Activated naive CD8-positive, alpha-beta T cell treated with anti-CD3 and anti-CD28 coated beads, Interleukin-2, amount 50 U/mL, for 16 hours (primary cell): ENCODE data around the gene PTGER4.
"Not testable (repeated sequence)": the region's sequence is repeated elsewhere in the genome, so short reads cannot be mapped to it uniquely, and the experiment has no call there.

Experiments used
- DNase-seq: peaks from one replicate; pipeline ENCODE4 v3.0.0-alpha.2; 2020; ENCODE audit warnings: low read depth, low spot score

The PTGER4 gene

GRCh38 chr5:40679913-40680681 is at the start of gene PTGER4:
Gene PTGER4, plus strand, starts transcription at chr5:40679915. Its CDS starts 1,079 bp downstream, at chr5:40680994.
- DNase-seq: no peak

- no peak for DNase-seq
Measured at GRCh38 chr5:40630126-40630525, 49.6 kb upstream of the PTGER4 start.

DNA sequence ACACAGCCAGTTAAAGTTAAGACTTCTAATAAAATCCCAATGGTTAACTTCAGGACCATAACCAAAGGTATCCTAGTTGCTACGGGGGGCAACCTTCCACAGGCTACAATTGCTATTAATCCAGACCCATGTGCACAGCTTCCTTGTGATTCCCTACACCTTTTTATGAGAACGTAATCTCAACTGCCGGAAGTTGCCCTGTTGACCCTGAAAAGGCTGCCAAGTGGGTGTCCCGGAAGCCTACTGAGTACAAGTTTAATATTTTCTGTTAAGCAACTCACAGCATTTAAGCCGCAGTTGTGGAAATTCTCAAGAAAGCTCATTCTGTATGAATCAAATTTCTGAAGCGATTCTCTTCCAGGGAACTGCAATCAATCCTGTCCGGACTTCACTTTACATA is 48.5 kb upstream of the PTGER4 start:
- DNase-seq: no peak

- DNase-seq: no peak
Measured at GRCh38 chr5:40634154-40634553, 45.6 kb upstream of the PTGER4 start.

GRCh38 chr5:40634593-40634992 is 45.1 kb upstream of the PTGER4 start:
- no peak for DNase-seq

DNA sequence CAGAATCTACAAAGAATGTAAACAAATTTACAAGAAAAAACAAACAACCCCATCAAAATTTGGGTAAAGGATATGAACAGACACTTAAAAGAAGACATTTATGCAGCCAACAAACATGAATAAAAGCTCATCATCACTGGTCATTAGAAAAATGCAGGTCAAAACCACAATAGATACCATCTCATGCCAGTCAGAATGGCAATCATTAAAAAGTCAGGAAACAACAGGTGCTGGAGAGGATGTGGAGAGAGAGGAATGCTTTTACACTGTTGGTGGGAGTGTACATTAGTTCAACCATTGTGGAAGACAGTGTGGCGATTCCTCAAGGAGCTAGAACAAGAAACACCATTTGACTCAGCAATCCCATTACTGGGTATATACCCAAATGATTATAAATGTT is 40.2 kb upstream of the PTGER4 start:
- DNase-seq: not testable (repeated sequence)

DNA sequence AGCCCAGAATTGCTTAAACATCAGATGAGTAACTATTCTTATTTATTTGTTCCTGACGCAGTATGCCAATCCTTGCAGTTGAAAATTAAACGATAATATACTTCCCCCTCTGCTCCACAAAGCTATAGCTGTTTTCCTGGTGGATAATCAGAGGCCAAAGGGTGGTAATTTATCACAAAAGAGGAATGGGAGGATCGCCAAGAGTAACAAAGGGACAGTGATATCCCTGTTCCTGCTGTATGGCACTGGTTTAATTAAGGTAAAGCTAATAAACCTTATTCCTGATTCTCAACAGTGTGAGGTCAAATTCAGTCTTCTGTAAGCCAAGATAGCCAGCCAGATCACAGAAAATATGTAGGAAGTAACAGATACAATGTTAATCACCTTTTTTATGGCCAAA is 33.4 kb upstream of the PTGER4 start:
- DNase-seq: no peak

- no peak for DNase-seq
Measured at GRCh38 chr5:40648150-40648549, 31.6 kb upstream of the PTGER4 start.

- DNase-seq: no peak
Measured at GRCh38 chr5:40649463-40650030, 30.2 kb upstream of the PTGER4 start.

- no peak for DNase-seq
Measured at GRCh38 chr5:40651201-40651600, 28.5 kb upstream of the PTGER4 start.

DNA sequence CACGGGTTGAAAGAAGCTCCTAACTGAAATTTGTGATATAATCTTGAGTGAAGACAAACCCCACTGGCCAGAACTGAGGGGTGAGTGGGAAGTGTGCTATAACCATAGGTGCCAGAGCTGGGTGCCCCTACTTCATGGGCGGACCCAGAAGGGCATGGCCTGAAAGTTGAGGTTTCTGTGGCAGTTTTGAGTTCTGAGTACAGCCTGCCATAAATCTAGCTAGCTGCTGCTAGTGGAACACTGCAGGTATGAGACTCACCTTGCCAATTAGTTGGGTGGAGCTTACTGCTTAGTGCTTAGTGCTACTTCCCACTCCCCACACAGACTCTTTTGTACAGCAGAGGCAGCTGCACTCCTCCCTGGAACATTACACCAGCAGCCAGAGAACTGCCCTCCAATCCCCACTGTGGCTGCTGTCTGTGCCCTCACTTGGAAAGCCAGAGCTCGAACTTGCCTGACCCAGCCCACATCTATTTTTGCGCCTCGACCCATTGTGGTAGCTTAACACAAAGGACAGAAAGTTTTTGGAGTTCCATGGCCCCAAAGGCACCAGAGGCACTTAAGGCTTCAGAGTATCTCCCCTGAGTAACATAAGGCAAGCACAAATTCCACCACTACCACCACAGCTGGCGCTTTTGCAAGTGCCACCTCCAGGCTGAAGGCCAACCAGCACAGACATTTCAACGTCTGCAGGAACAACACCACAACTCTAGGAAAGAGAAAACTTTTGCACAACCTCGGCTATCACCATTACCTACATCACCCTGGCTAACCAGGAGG is 27.1 kb upstream of the PTGER4 start:
- DNase-seq: no peak

- no peak for DNase-seq
Measured at GRCh38 chr5:40653221-40654022, 26.3 kb upstream of the PTGER4 start.

DNA sequence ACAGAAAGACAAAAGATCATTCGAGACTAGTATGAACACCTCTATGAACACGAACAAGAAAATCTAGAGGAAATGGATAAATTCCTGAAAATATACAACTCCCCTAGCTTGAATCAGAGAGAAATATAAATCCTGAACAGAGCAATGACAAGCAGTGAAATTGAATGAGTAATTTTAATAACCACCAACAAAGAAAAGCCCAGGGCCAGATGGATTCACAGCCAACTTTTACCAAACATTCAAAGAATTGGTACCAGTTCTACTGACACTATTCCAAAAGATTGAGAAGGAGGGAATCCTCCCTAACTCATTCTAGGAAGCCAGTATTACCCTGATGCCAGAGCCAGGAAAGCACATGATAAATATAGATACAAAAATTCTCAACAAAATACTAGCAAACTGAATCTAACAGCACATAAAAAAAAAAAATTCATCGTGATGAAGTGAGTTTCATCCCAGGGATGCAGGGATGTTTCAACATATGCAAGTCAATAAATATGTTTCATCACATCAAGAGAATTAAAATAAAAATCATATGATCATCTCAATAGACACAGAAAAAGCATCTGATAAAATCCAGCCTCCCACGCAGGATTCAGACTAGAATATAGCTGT is 25.2 kb upstream of the PTGER4 start:
- no peak for DNase-seq

- no peak for DNase-seq
Measured at GRCh38 chr5:40655138-40655537, 24.6 kb upstream of the PTGER4 start.

- not testable (repeated sequence) for DNase-seq
Measured at GRCh38 chr5:40656091-40656490, 23.6 kb upstream of the PTGER4 start.

DNA sequence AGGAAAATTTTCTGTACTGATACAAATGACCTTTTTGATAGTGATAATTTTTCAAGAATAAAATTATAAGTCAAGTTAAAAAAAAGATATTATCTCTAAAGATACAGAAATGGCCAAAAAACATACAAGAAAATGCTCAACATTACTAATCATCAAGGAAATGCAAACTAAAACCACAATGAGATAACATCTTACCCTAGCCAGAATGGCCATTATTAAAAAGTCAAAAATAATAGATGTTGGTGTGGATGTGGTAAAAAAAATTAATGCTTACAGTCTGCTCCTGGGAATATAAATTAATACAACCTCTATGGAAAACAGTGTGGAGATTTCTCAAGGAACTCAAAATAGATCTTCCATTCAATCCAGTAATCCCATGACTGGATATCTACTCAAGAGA is 22.9 kb upstream of the PTGER4 start:
- DNase-seq: no peak

DNA sequence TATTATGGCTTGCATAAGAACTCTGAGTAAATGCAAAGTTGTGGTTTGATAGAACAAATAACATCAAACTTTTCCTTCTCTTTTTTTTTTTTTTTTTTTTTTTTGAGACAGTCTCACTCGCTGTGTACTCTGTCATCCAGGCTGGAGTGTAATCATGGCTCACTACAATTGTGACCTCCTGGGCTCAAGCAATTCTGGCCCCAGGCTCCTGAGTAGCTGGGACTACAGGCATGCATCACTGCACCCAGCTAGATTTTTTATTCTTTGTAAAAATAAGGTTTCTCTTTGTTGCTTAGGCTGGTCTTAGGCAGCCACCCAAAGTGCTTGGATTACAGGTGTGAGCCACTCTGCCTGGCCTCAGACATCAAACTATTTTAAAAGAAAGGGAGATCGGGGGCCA is 19.0 kb upstream of the PTGER4 start:
- no peak for DNase-seq

DNA sequence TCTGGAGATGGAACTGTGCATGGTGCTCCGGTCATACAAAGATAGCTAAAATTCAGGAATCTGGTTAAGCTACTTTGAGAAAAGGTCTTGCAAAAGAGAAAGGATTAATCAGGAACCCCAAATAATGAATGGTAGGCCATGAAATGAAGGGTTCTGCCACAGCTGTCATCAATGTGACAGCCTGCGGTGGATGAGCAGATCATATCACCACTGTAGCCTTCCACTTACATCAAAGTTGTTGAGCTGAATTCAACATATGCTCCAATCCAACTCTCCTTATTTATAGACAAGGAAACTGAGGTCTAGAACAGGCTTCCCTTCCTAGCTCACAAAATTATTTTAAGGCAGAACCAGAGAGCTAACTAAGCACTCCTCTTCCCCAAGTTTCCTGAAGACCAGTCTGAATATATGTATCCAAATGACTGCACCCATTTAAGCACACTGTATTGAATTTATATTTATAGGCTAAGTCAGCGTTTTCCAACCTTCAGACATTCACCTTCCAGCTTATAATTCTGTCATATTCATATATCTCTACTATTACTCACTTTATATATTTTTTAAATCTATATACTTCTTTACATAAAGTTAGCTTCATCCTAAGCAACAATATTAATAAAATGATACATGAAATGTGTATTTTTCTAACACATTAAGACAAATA is 13.9 kb upstream of the PTGER4 start:
- no peak for DNase-seq

DNA sequence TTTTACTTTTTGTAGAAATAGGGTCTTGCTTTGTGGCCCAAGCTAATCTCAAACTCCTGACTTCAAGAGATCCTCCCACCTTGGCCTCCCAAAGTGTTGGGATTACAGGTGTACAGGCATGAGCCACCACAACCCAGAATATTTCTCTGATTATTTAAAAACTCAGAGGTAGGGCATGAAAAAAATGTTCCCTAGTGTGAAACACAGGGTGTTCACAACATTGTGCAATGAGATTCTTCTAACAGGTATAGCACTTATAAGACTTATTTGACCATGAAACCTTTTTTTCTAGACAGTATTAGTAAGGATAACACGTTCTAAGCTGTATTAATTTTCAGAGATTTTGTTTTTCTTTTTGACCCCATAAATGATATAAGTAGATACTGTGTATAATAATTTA is 13.1 kb upstream of the PTGER4 start:
- no peak for DNase-seq

- DNase-seq: no peak
Measured at GRCh38 chr5:40667161-40667663, 12.5 kb upstream of the PTGER4 start.
